GM19372 (cell line): ENCODE results near the gene DYSF.

Source experiments
- ATAC-seq: cut with Tn5 transposase; IDR thresholded peaks from one replicate; pipeline ENCODE4 v1.9.1; 2021; ENCODE audit warnings: mild to moderate bottlenecking, low read depth, moderate library complexity; ENCODE audit not compliant: unreplicated experiment

Gene DYSF

DNA sequence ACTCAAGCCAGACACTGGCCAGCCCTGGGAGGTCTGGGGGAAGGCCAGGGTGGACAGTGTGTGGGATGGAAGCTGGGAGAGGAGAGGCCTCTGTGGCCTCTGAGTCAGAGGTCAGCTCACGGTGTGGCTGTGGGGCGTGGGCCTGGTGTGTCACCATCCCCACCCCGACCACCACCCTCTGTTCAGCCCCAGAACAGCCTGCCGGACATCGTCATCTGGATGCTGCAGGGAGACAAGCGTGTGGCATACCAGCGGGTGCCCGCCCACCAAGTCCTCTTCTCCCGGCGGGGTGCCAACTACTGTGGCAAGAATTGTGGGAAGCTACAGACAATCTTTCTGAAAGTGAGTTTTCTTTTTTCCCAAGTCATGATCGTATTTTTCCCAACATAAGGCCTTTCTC lies 110.5 kb downstream of the DYSF start:
- no peak for ATAC-seq

DNA sequence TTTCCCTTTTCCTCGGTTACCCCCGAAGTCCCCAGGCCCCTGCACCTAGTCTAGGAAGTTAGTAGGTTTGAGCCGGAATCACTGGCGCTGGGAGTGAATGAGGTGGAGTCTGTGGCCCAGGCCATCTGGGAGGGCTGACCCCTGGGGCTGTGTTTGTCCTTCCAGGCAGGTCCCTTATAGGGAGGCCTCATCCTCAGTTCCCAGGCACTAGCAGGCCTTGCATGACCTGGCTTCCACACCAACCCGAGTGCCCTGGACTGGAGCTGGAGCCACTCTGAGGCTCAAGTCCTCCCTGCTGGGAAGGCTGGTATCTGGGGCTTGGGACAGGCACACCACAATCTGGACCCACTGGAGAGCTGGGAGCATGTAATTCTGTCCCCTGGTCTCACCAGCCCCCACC lies 111.0 kb downstream of the DYSF start:
- ATAC-seq, result no peak

DNA sequence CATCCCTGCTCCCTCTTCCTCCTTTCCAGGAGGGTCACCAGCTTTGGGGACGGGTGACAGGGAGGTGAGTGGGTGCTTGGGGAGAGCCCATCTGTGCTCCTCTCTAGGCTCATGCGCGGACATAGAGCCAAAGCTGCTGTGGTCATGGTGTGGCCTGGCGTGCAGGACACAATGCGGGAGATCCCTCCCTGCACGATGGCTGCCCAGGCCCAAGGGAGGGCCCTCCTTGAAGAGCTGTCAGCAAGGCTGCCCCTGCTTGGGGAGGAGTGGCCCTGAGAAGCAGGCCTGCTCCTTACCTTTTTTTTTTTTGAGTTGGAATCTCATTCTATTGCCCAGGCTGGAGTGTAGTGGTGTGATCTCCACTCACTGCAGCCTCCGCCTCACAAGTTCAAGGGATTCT lies 111.4 kb downstream of the DYSF start:
- no peak for ATAC-seq

DNA sequence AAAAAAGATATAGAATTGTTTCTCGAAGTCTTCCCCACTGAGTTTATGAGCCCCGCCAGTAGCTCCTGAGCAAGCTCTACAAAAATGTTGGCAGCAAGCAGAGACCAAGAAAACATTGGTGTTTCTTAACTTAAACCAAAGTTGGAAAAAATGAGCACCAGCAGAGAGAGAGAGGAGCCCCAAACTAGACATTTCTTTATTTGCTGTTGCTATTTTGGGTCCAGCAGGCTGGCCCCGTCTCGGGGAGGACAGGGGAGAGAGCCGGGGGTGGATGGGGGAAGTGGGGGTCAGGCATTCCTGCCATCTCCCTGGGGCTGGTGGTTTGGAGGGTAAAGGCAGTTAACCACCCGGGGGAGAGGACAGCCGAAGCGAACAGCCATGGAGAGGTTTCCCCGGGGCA lies 113.0 kb downstream of the DYSF start:
- no peak for ATAC-seq

DNA sequence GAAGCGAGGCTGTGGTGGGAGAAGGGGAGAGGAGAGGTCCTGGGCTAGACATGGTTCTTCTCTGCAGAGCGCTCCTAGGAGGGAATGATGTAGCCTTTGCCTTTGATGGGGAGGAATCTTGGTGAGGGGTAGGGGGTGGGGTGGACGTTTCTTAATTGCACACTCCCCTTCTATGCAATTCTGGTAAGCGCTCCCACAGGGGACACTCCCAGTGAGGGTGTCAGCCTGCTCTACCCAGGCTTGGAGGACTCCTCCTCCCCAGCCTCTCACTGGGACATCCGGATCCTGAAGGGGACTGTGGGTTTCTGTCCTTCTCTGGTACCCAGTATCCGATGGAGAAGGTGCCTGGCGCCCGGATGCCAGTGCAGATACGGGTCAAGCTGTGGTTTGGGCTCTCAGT lies 114.3 kb downstream of the DYSF start:
- no peak for ATAC-seq

DNA sequence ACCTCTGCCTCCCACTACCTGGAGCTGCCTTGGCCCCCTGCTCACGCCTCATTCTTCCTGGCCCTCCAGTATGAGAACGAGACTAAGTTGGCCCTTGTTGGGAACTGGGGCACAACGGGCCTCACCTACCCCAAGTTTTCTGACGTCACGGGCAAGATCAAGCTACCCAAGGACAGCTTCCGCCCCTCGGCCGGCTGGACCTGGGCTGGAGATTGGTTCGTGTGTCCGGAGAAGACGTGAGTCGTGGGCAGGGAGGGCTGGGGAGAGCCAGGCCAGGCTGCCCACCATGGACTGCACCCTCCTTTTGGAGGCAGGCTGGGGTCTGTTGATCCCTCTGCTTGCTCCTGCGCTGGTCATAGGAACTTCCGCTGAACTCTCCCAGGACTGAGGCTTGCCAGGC lies 114.7 kb downstream of the DYSF start:
- no peak for ATAC-seq

DNA sequence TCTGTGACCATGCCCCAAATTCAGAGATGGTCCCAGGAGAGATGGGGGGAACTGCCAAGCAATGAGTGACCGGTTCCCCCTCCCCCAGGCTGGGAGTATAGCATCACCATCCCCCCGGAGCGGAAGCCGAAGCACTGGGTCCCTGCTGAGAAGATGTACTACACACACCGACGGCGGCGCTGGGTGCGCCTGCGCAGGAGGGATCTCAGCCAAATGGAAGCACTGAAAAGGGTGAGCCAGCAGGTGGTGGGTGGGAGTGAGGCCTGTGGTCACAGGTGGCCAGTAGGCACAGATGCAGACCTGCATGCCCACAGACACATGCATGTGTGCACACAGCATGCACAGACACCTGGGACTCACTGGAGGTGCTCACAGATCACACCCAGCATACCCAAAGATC lies 117.2 kb downstream of the DYSF start:
- ATAC-seq, result no peak

DNA sequence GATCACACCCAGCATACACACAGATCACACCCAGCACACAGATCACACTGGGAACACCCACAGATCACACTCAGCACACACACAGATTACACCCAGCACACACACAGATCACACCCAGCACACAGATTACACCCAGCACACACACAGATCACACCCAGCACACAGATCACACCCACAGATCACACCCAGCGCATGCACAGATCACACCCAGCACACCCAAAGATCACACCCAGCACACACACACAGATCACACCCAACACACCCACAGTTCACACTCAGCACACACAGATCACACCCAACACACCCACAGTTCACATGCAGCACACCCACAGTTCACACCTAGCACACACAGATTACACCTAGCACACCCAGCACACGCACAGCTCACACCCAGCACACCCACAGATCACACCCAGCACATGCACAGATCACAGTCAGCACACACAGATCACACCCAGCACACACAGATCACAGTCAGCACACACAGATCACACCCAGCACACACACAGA lies 117.6 kb downstream of the DYSF start:
- ATAC-seq, result no peak

DNA sequence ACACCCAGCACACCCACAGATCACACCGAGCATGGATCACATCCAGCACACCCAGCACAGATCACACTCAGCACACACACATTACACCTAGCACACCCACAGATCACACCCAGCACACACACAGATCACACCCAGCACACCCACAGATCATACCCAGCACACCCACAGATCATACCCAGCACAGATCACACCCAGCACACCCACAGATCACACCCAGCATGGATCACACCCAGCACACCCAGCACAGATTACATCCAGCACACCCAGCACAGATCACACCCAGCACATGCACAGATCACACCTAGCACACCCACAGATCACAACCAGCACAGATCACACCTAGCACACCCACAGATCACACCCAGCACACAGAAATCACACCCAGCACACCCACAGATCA lies 118.6 kb downstream of the DYSF start:
- no peak for ATAC-seq

DNA sequence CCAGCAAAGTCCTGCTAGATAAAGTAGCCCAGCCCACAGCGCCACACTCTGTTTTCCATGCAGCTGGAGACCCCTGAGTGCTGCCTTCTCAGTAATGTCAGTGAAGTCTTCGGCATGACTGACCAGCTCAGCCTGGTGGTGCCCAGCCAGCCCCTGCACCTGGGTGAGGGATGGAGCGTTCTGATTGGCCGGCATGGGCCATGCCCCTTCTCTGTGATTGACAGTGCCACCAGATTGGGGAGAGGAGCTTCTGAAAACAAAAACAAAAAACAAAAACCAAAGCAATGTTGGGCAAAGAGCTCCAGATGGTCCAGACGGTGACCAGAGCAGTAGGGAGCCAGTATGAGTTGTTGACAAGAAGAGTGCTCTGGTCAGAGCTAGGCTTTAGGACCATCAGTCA lies 122.6 kb downstream of the DYSF start:
- no peak for ATAC-seq

DNA sequence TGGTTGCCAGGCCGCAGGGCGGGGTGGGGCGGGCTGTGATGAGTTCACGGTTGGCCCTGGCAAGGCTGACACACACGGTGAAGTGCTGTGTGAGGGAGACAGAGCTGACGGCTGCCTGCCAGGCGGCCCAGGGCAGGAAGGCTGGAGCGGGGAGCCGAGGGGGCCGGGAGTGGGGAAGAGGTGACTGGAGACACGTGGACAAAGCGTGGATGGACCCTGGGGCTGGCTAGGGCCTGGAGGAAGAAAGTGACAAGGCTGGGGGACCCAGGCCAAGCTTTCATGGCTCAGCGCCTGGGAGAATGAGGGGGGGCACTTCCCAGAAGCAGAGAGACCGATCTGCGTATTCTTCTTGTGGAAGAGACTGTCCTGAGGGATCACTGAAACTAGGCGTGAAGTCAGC lies 123.2 kb downstream of the DYSF start:
- no peak for ATAC-seq

DNA sequence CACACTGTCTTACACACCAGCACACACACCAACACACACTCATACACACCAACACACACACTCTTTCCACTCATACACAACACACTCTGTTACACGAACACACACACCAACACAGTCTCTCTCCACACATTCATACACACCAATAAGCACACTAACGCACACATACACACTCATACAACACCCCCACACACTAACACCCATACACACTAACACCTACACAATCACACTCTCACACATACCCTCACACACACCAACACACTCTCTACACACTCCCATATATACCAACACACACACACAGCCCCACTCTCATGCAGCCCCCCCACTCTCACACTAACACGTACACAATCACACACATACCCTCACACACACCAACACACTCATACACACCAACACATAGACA lies 123.8 kb downstream of the DYSF start:
- no peak for ATAC-seq

DNA sequence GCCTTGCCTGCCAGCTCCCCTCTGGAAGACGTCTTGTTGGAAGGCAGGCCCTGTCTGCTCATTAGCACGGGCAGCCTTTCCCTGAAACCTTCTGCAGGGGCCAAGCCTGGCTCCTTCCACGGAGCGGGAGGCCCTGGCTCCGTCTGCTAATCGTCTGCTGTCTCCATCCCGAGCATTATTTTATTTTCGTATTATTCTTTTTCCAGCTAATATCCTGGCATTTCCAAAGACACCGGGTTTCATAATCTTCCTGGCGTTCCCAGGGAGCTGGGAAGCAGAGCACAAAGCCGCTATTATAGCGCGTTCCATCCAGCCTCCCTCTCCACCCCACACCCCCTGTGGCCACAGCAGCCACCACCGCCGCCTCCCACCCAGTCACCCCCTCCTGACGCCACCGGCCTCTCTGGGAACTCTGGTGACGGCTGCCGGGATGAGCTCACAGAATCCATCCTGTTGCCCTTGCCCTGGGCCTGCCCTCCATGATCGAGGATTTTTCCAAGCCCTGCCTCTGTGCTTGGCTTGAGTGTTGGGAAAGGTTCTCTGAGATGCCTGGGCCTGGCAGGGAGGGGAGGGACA lies 125.5 kb downstream of the DYSF start:
- no peak for ATAC-seq

DNA sequence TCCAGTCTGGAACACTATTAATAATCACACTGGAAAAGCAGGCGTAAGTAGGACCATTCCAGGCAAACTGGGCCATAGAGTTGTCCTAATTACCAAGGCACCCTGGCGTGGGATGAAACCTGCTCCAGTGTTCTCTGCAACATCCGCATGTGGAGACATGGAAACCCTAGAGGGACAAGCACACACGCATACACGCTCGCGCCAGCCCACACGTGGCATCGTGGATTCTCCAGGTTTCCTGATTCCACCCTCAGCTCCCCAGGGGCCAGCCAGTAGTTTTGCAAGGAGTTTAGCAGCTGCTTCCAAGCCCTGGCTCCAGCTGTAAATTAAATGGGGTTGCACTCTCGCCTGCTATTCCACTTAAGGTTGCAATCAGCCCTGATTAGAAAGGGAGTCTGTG lies 127.7 kb downstream of the DYSF start:
- no peak for ATAC-seq

DNA sequence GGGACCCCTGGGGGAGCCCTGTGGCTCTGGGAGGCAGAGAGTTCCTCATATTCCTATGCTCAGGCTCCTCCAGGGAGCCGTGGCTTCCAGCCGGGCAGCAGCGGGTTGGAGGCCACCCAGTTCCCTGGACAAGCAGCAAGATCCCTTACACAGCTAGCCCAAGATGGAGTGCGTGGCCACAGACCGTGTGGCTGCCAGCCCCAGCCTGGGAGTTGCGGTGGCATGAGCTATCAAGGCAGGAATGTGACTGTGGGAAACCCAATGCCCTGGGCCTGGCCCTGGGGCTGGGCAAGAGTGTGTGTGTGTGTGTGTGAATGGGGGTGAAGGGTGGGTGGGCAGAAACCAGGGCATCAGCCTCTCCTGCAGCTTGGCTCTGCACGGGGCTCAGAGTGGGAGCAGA lies 130.5 kb downstream of the DYSF start:
- ATAC-seq, result no peak

DNA sequence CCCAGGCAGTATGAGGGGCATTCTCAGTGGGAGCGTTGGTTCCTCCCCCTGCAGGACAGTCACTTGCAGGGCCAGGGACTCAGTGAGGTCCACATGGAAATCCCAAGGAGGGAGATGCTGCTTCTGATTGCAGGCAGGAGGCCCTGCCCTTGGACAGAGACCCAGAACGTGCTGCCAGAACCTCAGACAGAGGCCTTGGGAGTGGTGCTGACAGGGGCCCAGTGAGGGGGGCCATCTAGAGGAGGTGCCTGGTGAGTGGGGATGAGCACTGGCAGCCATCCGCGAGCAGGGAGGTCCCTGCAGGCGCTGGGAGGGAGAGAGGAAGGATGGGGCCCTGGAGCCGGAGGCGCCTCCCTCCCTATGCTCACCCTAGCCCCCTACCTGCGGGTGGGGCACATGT lies 133.1 kb downstream of the DYSF start:
- no peak for ATAC-seq

DNA sequence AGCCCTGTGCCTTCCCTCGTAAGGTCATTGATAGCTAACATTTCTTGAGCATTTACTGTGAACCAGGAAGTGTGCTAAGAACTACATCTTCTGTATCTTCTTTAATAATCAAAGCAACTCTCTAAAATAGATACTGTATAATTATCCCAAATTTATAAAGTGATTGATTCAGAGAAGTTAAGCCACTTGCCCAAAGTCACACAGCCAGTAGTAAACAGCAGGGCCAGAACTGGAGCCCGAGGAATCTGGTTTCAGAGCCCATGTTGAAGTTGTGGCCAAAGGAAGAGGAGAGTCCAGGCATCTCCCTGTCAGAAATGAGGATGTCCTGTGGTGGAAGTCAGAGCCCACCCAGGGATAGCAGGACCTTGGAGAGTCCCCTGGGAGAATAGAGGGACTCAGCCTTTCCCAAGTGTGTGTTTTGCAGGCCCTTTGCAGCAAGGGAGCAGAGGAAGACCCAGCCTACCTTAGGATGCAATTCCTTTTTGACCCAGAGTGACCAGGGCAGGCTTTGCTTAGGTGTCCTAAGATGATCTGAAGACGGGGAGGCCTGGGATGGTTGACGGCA lies 134.2 kb downstream of the DYSF start:
- ATAC-seq, result no peak

DNA sequence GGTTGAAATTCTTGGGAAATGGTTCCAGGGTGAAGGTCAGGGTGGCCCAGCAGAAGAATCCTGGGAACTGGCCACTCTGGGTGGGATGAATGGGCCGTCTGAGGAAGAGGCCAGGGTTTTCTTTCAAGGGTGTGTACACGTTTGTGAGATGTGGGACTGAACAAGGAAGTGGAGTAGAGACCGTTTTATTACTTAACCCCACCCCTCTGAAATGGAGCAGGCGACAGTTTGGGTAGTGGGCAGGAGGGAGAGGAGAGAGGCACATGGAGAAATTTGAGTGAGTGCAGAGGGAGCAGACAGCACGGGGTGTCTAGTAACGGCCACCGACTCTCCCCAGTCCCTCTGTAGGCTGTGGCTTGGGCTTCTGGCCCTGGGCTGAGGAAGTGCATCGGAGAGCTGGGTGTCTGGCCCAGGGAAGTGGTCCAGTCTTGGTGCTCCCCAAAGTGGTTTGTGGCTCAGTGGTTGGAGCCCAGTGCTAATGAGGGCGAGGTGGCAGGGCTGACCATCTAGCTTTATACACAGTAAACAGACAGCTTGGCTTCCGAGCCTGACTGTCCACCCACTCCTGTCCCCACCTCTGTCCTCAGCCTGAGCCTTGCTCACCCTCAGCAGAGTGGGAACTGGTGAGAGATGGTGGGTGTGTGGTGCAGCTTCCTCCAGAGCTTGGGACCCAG lies 135.3 kb downstream of the DYSF start:
- ATAC-seq, result no peak

DNA sequence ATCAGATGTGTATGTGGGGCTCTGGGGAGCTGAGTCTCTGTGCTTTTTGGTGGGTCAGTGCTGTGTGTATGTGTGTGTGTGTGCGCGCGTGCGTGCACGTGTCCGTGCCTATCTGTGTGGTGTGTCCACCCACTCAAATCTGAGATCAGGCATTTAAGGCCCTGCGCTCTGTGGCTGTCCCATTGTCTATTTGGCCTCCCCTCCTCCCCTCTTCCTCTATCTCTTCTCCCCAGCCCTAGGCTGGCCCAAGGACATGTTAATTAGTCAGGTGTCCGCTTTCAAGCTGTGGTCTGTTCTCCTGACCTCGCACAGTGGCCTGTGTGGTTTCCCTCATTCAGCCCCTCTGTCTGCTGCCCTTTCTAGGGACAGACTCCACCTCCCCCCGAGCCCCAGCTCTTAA lies 136.4 kb downstream of the DYSF start:
- no peak for ATAC-seq

DNA sequence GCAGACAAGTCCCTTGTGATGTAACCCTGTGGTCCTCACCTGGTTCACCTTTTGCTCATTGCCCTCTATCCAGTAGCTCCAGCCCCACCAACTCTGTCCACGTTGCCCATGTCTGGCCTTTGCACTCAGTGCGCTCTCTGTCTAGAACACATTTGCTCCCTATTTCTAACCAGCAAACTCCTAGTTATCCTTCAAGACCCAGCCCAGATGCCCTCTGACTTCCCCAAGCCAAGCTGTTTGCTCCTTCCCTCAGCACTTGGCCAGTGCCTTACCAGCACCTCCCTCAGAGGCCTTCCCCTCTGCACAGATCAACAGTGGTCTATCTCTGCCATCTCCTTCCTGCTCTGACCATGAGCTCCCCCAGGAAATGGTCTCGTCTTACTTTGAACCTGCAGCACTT lies 137.7 kb downstream of the DYSF start:
- no peak for ATAC-seq

DNA sequence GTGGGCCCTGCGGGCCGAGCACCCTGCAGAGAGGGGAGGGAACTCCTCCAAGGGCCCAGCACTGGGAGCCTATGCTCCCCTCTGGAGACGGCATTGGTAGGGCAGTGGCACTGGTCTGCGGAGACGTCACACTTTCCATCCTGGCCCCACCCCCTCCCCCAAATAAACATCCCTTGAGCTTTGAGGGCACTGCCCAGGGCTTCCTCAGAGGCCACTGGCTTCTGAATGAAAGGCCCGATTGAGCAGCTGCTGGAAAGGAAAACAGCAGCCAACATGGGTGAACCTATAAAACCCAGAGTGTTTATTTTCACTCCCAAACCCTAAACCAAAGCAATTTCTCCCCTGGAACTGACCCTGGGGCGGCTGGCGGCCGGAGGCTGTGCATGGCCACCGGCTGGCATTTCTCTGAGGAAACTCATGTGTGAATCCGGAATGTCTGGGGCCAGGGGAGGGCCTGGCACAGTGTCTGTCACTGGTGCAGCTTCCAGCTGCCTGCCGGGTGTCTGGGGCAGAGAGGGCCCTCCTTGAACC lies 138.9 kb downstream of the DYSF start:
- ATAC-seq, result no peak

DNA sequence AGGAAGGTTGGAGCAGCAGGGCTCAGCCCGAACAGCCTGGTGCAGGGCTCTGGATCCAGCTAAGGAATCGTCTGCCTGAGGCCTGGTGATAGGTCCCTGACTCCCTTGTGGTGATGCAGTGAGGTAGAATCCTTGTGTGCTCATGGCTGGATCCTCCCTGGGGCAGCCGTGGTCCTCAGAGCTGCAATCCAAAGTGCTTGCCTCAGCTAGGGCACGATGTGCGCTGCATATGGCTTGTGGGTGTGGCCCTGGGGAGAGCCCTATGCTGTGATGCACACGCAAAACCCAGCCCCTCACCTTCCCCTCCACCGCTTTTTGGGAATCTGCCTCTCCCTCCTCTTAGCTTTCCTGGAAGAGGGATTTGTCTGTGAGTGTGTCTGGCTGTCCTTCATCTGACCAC lies 142.2 kb downstream of the DYSF start:
- ATAC-seq, result no peak
